Measurements from ENCODE around the gene MYRF.

The MYRF gene

GRCh38 chr11:61726775-61727174, 25.7 kb upstream of the MYRF start:
- Histone ChIP-seq H3K9me2 (replicated peaks; ENCODE audit: low read depth, low read length) (no peaks in the 10 kb centered on the region), H3K36me3 (ENCODE audit: insufficient read depth, low read length) (no peaks in the 10 kb centered on the region), H4K20me1 (ENCODE audit: insufficient read depth, low read length, poor library complexity, severe bottlenecking) (no peaks in the 10 kb centered on the region), H2AFZ (ENCODE audit: low read length) (no peak overlapping the region), H3F3A (ENCODE audit: low read depth) (no peaks in the 10 kb centered on the region), H3K9me3 (ENCODE audit: insufficient read depth, low read depth, low read length) (no peaks in the 10 kb centered on the region), H3K79me2 (ENCODE audit: insufficient read depth, low read length) (no peaks in the 10 kb centered on the region), H3K4me3 (ENCODE audit: low read length, poor library complexity, severe bottlenecking) (no peak overlapping the region), H3K4me2 (ENCODE audit: low read depth, low read length, poor library complexity, severe bottlenecking) (no peak overlapping the region), H3K27me3 (ENCODE audit: insufficient read depth, low read length, poor library complexity, severe bottlenecking) (no peaks in the 10 kb centered on the region), H3K4me1 (ENCODE audit: insufficient read depth, low read length, poor library complexity, severe bottlenecking) (no peaks in the 10 kb centered on the region), H3K9ac (ENCODE audit: low read depth, low read length, poor library complexity, severe bottlenecking) (no peak overlapping the region)
- no peak for TF ChIP-seq EZH2phosphoT487 (IDR thresholded peaks at IDR 0.05; ENCODE audit: borderline replicate concordance)
- TF ChIP-seq, protein P1, sequence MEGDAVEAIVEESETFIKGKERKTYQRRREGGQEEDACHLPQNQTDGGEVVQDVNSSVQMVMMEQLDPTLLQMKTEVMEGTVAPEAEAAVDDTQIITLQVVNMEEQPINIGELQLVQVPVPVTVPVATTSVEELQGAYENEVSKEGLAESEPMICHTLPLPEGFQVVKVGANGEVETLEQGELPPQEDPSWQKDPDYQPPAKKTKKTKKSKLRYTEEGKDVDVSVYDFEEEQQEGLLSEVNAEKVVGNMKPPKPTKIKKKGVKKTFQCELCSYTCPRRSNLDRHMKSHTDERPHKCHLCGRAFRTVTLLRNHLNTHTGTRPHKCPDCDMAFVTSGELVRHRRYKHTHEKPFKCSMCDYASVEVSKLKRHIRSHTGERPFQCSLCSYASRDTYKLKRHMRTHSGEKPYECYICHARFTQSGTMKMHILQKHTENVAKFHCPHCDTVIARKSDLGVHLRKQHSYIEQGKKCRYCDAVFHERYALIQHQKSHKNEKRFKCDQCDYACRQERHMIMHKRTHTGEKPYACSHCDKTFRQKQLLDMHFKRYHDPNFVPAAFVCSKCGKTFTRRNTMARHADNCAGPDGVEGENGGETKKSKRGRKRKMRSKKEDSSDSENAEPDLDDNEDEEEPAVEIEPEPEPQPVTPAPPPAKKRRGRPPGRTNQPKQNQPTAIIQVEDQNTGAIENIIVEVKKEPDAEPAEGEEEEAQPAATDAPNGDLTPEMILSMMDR (conservative IDR thresholded peaks at IDR 0.05; ENCODE audit: low read length) = no peak

- Histone ChIP-seq H3K4me2 (ENCODE audit: low read depth, low read length, poor library complexity, severe bottlenecking) (no peak overlapping the region), H2AFZ (ENCODE audit: low read length) (no peak overlapping the region), H3K9ac (ENCODE audit: low read depth, low read length, poor library complexity, severe bottlenecking) (no peak overlapping the region), H3K27me3 (ENCODE audit: insufficient read depth, low read length, poor library complexity, severe bottlenecking) (no peaks in the 10 kb centered on the region), H4K20me1 (ENCODE audit: insufficient read depth, low read length, poor library complexity, severe bottlenecking) (no peaks in the 10 kb centered on the region), H3K9me3 (ENCODE audit: insufficient read depth, low read depth, low read length) (no peaks in the 10 kb centered on the region), H3K79me2 (ENCODE audit: insufficient read depth, low read length) (no peaks in the 10 kb centered on the region), H3K4me1 (ENCODE audit: insufficient read depth, low read length, poor library complexity, severe bottlenecking) (no peaks in the 10 kb centered on the region), H3F3A (ENCODE audit: low read depth) (no peaks in the 10 kb centered on the region), H3K36me3 (ENCODE audit: insufficient read depth, low read length) (no peaks in the 10 kb centered on the region), H3K4me3 (ENCODE audit: low read length, poor library complexity, severe bottlenecking) (no peak overlapping the region), H3K9me2 (replicated peaks; ENCODE audit: low read depth, low read length) (no peaks in the 10 kb centered on the region)
- no peak for TF ChIP-seq EZH2phosphoT487 (IDR thresholded peaks at IDR 0.05; ENCODE audit: borderline replicate concordance)
- TF ChIP-seq, protein P1 (conservative IDR thresholded peaks at IDR 0.05; ENCODE audit: low read length) = no peak
Observed at GRCh38 chr11:61727401-61727811, 25.0 kb upstream of the MYRF start.

DNA sequence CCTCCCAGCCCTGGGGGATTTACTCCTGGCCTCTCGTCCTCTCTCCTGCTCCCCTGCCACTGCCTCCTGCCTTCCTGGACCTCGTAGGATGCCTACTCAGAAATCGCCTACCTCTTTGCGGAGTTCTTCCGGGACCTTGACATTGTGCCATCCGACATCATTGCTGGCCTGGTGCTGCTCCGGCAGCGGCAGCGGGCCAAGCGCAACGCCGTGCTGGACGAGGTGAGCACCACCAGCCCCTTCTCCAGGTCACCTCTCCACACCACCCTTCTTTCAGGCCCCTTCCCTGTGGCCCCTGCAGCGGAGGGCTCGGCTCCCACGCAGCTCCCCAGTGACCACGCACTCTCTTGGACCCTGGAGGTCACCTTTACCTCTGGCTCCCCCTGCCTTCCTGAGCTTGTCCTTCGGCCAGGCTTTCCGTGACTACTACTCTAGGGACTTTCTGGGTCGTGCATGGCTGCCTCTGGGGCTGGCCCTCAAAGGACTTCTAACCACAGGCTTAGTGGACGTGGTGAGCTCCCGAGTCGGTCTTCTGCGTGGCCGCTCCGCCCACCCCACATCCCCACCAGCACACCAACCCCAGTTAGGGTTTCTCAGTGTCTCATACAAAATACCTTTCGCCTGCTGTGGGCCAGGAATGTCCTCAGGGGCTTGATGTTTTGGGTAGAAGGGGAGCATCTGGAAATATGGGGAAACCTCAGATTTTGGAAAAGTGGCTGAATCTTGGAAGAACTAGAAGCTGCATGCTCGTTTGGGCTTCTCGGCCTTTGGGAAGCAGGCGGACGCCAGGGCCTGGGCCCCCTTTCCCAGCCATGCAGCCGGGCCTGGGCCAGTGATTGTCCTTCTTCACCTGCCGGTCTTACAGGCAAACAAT, 24.1 kb upstream of the MYRF start:
- Histone ChIP-seq H3K36me3 (ENCODE audit: insufficient read depth, low read length) (no peaks in the 10 kb centered on the region), H3F3A (ENCODE audit: low read depth) (no peaks in the 10 kb centered on the region), H3K9me2 (replicated peaks; ENCODE audit: low read depth, low read length) (no peaks in the 10 kb centered on the region), H3K4me1 (ENCODE audit: insufficient read depth, low read length, poor library complexity, severe bottlenecking) (no peaks in the 10 kb centered on the region), H3K9me3 (ENCODE audit: insufficient read depth, low read depth, low read length) (no peaks in the 10 kb centered on the region), H3K79me2 (ENCODE audit: insufficient read depth, low read length) (no peaks in the 10 kb centered on the region), H4K20me1 (ENCODE audit: insufficient read depth, low read length, poor library complexity, severe bottlenecking) (no peaks in the 10 kb centered on the region), H3K27me3 (ENCODE audit: insufficient read depth, low read length, poor library complexity, severe bottlenecking) (no peaks in the 10 kb centered on the region), H3K9ac (ENCODE audit: low read depth, low read length, poor library complexity, severe bottlenecking) (no peak overlapping the region), H3K4me2 (ENCODE audit: low read depth, low read length, poor library complexity, severe bottlenecking) (no peak overlapping the region), H2AFZ (ENCODE audit: low read length) (no peak overlapping the region), H3K4me3 (ENCODE audit: low read length, poor library complexity, severe bottlenecking) (no peak overlapping the region)
- TF ChIP-seq EZH2phosphoT487 (IDR thresholded peaks at IDR 0.05; ENCODE audit: borderline replicate concordance) = no peak
- TF ChIP-seq, protein P1 (conservative IDR thresholded peaks at IDR 0.05; ENCODE audit: low read length) = no peak
